ENCODE measurements around the gene ASB18.

DNA sequence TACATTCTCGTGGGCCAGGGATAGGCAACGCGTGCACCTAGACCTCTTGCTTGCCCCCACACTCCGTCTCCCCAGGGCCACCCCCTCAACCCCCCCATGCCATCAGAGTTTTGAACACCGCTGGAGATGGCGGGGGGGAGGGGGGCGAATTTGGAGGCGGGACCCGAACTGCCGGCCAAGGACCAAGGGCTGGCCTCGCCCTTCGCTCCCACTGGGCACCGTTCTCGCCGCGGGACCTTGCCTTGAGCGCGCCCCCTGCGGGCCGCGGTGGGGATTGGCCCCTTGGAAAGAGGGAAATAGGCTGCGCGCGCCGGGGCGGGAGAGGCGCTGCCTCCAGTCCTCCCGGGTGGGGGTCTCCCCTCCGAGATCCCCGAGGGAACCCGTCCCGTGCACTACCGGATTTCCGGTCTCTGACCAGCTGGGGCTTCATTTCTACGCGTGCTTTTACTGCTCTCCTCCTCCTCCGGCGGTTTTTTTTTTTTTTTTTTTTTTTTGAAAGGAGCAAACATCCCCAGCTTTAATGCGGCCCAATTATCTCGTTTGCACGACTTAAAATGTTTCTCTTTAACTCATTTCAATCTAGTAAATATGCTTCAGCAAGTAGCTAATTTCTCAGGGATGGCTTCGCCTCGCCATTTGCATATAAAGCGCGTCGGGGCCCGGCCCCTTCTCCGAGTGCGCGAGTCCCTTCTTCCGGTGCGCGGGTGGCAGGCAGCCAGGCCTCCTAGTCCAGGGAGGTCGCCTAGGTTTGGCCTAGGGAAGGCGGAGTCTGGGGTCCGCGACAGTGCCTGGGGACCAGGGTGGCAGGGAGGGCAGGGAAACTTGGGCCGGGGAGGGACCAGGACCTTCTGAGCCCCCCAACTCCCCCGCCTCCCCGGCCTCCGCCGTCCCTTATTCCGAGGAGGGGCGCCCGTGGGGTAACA lies 86.0 kb downstream of the ASB18 start:
- TF ChIP-seq POLR2AphosphoS5 (IDR thresholded peaks at IDR 0.05; ENCODE audit: low read depth) (no peak), CTCF (conservative IDR thresholded peaks at IDR 0.05; ENCODE audit: low read depth in 2 of 2) (peak; percentile 66 to 89), ETS1 (IDR thresholded peaks at IDR 0.05) (peak; percentile 37; the same call in 1 of the 2 replicates)
- TF ChIP-seq, protein P1, sequence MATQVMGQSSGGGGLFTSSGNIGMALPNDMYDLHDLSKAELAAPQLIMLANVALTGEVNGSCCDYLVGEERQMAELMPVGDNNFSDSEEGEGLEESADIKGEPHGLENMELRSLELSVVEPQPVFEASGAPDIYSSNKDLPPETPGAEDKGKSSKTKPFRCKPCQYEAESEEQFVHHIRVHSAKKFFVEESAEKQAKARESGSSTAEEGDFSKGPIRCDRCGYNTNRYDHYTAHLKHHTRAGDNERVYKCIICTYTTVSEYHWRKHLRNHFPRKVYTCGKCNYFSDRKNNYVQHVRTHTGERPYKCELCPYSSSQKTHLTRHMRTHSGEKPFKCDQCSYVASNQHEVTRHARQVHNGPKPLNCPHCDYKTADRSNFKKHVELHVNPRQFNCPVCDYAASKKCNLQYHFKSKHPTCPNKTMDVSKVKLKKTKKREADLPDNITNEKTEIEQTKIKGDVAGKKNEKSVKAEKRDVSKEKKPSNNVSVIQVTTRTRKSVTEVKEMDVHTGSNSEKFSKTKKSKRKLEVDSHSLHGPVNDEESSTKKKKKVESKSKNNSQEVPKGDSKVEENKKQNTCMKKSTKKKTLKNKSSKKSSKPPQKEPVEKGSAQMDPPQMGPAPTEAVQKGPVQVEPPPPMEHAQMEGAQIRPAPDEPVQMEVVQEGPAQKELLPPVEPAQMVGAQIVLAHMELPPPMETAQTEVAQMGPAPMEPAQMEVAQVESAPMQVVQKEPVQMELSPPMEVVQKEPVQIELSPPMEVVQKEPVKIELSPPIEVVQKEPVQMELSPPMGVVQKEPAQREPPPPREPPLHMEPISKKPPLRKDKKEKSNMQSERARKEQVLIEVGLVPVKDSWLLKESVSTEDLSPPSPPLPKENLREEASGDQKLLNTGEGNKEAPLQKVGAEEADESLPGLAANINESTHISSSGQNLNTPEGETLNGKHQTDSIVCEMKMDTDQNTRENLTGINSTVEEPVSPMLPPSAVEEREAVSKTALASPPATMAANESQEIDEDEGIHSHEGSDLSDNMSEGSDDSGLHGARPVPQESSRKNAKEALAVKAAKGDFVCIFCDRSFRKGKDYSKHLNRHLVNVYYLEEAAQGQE (IDR thresholded peaks at IDR 0.05; ENCODE audit: unreplicated experiment) = no peak

Data from GM23338 (cell line).